Activated naive CD4-positive, alpha-beta T cell treated with anti-CD3 and anti-CD28 coated beads for 36 hours (primary cell): ENCODE results near the gene HOXC13. TPM values are rescaled to one million over a fixed set of nuclear protein-coding genes. Genes with fewer than 3 reads are reported as not detected.

Experiments used
- CTCF ChIA-PET: fragments of 350-600 bp; sonication (Branson Sonifier 250); formaldehyde crosslinking; loops from one replicate; lab custom pipeline; 2021; ENCODE audit warnings: antibody characterized with exemption; lab: Charles Lee
- DNase-seq: peaks from one replicate; pipeline ENCODE4 v3.0.0-alpha.2; 2020
- H3K27ac Mint-ChIP-seq: one replicate; pipeline ENCODE4 v1.8.0; 2021; ENCODE audit warnings: mild to moderate bottlenecking, mixed read lengths
- H3K27me3 Mint-ChIP-seq: one replicate; pipeline ENCODE4 v1.8.0; 2021; ENCODE audit warnings: low read depth, mixed read lengths
- H3K36me3 Mint-ChIP-seq: one replicate; pipeline ENCODE4 v1.8.0; 2021; ENCODE audit warnings: low read depth, mixed read lengths
- H3K4me1 Mint-ChIP-seq: one replicate; pipeline ENCODE4 v1.8.0; 2021; ENCODE audit warnings: low read depth, mixed read lengths
- H3K4me3 Mint-ChIP-seq: one replicate; pipeline ENCODE4 v1.8.0; 2021; ENCODE audit warnings: mild to moderate bottlenecking, moderate library complexity, mixed read lengths
- H3K9me3 Mint-ChIP-seq: one replicate; pipeline ENCODE4 v1.8.0; 2021; ENCODE audit warnings: mixed read lengths
- intact Hi-C: fragments of 100-400 bp; cut with micrococcal nuclease; formaldehyde crosslinking; loops from one replicate; pipeline ENCODE4 v1.15.1; 2023
- total RNA-seq, 2 experiments: library from RNA; stranded (reverse); gene quantifications; one replicate each; pipeline ENCODE4 v1.2.3, GENCODE V29; 2021

HOXC13 gene
- total RNA-seq, 2 experiments from 2014 or later: not detected

DNA sequence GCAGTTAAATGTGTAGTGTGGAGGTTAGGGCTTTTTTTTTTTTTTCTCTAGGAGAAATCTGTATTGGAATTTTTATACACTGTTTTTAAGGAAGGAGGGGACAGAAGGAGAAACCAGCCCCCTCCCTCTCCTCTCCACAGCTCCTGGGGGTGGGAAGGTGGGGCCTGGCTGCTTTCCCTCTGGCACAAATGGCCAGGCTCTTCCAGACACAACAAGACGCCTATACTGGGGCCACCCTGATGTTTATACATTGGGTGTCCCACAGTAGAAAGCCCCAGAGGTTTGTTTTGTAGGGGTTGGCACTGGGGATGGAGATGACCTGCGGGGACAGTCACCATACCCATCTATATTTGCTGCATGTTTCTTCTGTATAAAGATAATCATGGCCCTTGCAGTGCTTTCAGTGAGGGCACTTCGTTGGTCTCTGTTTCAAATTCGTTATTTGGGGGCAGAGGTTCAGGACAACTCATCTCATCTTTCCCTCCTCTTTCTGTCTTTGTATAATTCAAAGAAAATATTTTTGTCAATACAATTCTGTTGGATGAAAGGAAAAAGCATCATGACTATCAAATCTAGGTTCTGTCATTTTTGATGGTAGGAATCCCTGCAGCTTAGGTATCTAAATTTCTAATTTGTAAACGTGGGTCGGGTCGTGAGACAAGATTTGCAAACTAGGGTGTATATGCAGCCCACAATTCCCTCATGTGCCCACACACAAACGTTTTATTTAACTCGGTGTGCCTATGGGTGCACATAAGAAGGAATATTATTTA lies 38.4 kb downstream of the HOXC13 start:
- Mint-ChIP-seq H3K36me3 (peaks cover 6% of the 10 kb centered on the region), H3K27me3 (peaks cover 83% of the 10 kb centered on the region), H3K27ac (no peak overlapping the region), H3K4me3 (no peak overlapping the region), H3K4me1 (peaks cover 20% of the 10 kb centered on the region), H3K9me3 (peaks cover 2% of the 10 kb centered on the region)
- DNase-seq: no peak
- CTCF ChIA-PET: interaction anchor here (0.7 kb wide), 1 partner anchor 23 kb away, joined by 4 read pairs; no protein-coding TSS in a partner anchor
- intact Hi-C loops: no loop called here

DNA sequence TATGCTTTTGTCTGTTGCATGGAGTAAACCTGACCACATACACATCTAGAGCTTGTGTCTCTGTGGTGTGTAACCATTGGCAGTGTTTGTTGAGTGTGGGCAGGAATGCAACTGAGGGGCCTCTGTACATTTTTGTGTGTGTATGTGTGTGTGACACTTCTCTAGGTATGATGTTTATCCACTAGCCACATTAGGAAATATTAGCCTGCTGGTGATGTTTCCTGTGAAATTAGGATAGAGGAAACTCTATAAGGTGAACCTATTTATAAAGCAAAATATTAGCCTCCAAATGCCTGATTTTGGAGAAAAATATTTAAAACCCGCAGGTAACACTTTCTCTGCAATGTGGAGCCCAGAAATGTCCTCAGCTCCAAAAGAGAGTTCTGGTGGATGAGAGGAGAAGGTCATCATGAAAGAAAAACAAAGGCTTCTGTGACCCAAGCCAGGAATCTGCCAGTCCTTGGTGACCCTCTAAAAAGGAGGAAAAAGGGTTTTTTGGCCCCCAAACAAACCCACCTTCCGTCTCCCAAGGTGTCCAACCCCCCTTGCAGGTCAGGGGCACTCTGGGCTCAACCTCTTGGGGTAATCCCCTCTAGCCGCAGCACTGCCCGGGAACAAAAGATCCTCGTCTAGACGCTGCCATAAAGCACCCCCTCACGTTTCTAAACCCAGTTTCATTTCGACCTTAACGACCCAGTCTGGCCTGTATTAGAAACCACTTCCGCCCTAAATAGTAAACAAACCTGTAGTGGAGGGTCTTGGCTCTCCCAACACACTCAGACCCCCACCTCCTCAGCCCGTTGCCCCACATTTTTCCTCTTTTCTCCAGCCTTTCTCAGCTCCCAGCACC lies 39.2 kb downstream of the HOXC13 start:
- no peak for DNase-seq
- Mint-ChIP-seq H3K27ac (no peak overlapping the region), H3K36me3 (peaks cover 6% of the 10 kb centered on the region), H3K9me3 (peaks cover 2% of the 10 kb centered on the region), H3K27me3 (peaks cover 83% of the 10 kb centered on the region), H3K4me3 (no peak overlapping the region), H3K4me1 (peaks cover 20% of the 10 kb centered on the region)
- CTCF ChIA-PET: interaction anchor here (0.7 kb wide), 1 partner anchor 24 kb away, joined by 4 read pairs; no protein-coding TSS in a partner anchor
- intact Hi-C loops: no loop called here

DNA sequence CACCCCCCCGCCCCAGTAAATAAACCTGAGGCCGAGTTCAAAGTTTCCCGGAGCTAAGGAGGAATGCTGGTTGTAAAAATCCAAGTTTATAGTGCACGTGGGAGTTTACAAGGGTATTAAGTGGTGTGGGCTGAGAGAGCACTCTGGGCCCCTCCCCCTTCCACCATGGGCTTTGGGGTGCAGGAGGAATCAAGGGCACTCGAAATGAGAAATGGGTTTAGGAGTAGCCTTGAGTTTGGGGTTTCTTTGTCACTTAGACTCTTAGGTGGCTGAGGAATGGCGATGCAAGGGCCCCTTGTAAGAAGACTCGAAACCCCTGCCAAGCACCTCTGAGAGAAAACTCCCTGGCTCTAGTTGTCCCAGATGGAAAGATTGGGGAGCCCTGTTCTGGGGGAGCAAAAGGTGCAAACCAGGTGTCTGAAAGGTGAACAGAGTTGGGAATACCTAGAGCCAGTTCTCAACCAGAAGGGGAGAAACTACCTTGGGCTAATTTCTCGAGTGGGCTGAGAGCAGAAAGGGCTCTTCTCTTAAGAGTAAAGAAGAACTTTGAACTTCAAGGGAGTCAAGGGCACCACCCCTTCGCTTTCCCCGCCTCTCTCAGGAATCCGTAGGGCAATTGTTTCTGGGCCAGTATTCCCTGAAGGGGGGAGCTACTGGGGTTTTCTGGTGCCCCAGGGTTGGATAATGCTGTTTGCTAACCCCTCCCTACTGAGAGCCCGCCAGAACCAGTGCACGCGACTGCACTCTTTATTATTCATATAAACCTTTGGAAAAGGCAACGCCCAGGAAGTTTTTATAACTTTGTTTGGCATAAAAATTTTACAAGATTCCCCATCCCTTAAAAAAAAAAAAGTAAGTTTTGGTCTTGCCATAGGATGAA lies 40.1 kb downstream of the HOXC13 start:
- H3K36me3 Mint-ChIP-seq: peaks cover 1% of the 10 kb centered on the region
- no peaks in the 10 kb centered on the region for H3K9me3 Mint-ChIP-seq
- DNase-seq: no peak
- no peak overlapping the region for H3K27ac Mint-ChIP-seq
- H3K27me3 Mint-ChIP-seq: peaks cover 85% of the 10 kb centered on the region
- no peak overlapping the region for H3K4me3 Mint-ChIP-seq
- CTCF ChIA-PET: no interaction called here
- intact Hi-C loops: no loop called here
- peaks cover 14% of the 10 kb centered on the region for H3K4me1 Mint-ChIP-seq

DNA sequence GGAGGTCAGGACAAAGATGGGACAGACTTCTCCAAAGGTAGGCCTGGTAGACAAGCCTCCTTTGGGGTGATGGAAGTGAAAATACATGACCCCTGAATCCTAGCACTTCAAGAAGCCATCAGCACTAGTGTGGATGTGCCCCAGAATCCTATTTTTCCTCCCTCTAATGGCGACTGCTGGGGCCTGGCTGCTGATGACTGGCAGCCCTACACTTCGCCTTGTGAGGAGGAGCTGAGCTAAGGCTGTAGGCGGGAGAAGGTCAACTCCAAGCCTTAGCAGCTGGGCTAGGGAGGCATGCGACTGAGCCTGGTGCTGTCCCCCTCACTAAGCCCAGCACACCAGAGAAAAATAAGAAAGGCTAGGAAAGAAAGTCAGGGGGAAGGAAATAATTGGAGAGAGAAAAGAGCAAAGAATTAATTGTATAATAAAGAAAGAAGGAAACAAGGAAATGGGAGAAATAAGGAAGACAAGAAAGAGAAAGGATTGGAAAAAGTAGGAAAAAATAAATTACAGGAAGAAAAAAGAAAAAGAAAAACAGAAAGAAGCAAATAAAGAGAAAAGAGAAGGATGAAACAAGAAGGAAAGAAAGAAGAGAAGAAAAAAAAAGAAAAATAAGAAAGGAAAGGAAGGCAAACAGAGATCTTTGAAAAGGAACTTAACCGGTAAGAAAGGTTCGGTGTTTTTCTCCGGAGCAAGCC lies 41.6 kb downstream of the HOXC13 start:
- peaks cover 11% of the 10 kb centered on the region for H3K4me1 Mint-ChIP-seq
- CTCF ChIA-PET: no interaction called here
- H3K36me3 Mint-ChIP-seq: peaks cover 1% of the 10 kb centered on the region
- DNase-seq: no peak
- H3K4me3 Mint-ChIP-seq: no peak overlapping the region
- H3K9me3 Mint-ChIP-seq: no peaks in the 10 kb centered on the region
- intact Hi-C loops: no loop called here
- H3K27me3 Mint-ChIP-seq: peaks cover 89% of the 10 kb centered on the region
- no peak overlapping the region for H3K27ac Mint-ChIP-seq

DNA sequence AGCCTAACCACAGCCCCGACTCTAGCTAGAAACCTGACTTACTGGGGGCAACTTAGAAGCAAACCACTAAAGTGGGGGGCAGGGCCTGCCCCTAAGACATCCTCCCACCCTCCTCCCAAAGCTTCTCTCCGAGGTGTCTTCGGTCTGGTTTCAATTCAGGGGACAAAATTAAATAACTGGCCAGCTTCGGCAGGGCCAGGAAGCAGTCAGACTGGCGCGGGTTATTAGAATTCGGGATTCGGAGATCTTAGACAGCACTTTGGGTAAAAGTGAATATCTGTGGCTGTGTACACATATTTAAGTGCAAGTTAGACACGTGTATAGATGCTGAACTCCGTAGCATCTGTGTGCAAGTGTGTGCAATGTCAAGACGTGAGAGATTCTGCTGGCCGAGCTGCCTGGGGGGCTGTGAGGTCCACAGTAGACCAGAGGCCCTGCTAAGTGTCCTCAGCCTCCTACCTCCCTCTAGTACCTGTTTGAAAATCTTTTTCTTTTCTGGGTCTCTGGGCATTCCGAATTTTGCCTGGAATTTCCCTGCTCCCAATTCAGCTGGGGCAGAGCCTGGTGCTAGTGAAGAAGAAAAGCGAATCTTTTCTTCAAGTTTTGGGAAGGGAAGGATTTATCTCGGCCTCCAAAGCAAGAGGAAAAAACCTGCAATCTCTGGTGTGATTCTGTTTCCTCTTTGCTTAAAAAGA lies 42.3 kb downstream of the HOXC13 start:
- peaks cover 10% of the 10 kb centered on the region for H3K4me1 Mint-ChIP-seq
- H3K27ac Mint-ChIP-seq: no peak overlapping the region
- H3K27me3 Mint-ChIP-seq: peaks cover 88% of the 10 kb centered on the region
- no peaks in the 10 kb centered on the region for H3K9me3 Mint-ChIP-seq
- intact Hi-C loops: no loop called here
- CTCF ChIA-PET: no interaction called here
- no peaks in the 10 kb centered on the region for H3K36me3 Mint-ChIP-seq
- H3K4me3 Mint-ChIP-seq: no peak overlapping the region
- DNase-seq: no peak

GRCh38 chr12:53981634-53982565 lies 43.3 kb downstream of the HOXC13 start:
- Mint-ChIP-seq H3K4me3 (no peak overlapping the region), H3K4me1 (peaks cover 13% of the 10 kb centered on the region), H3K27me3 (peaks cover 90% of the 10 kb centered on the region), H3K27ac (no peak overlapping the region), H3K36me3 (no peaks in the 10 kb centered on the region), H3K9me3 (no peaks in the 10 kb centered on the region)
- CTCF ChIA-PET: no interaction called here
- no peak for DNase-seq
- intact Hi-C loops: no loop called here

DNA sequence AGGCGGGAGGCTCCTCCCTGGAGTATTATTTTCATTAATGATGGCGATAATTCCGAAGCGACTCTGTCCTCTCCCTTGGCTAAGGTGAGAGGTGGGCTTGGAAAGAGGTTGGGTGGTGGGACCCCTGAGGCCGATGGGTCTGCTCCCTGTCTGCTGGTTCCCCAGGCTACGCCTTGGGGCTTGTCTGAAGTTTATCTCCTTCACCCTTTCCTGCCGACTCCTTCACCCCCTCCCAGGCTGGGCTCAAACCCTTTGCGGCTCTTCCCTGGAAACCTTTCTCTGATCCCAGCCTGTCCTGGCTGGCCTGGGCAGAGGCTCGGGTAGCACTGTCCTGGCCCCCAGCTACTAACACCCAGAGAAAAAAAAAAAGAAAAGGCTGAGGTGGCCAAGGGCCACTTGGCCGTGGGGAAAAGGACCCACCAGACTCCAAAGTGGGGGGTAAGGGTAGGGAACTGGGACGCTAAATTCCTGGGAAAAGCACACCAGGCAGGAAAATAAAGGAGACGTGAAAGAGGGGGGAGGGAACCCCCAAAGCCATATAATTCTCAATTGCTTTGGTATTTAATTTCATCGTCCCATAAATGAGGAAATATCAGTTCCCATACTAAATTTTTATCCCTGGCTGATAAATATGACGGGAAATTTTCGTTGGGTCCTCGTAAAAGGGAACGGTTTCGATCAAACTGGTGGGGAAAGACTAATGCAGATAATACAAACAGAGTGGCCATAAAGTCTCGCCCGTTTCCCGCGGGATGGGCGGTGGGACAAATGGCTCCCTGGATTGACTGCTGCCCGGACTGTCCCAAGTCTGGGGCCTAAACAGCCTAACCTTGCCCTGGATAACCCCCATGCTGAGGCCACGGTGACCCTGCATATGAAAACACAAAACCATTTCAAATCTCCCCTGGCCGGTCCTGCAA lies 44.3 kb downstream of the HOXC13 start:
- Mint-ChIP-seq H3K36me3 (no peaks in the 10 kb centered on the region), H3K27ac (no peak overlapping the region), H3K4me3 (no peak overlapping the region), H3K4me1 (peaks cover 13% of the 10 kb centered on the region), H3K9me3 (no peaks in the 10 kb centered on the region), H3K27me3 (peaks cover 90% of the 10 kb centered on the region)
- DNase-seq: no peak
- CTCF ChIA-PET: no interaction called here
- intact Hi-C loops: no loop called here

GRCh38 chr12:53983568-53983949 lies 44.9 kb downstream of the HOXC13 start:
- intact Hi-C loops: no loop called here
- CTCF ChIA-PET: interaction anchor here (1.9 kb wide), 1 partner anchor 48 kb away, joined by 8 read pairs; no protein-coding TSS in a partner anchor
- H3K9me3 Mint-ChIP-seq: no peaks in the 10 kb centered on the region
- peaks cover 14% of the 10 kb centered on the region for H3K4me1 Mint-ChIP-seq
- H3K4me3 Mint-ChIP-seq: no peak overlapping the region
- H3K27ac Mint-ChIP-seq: no peak overlapping the region
- DNase-seq: no peak
- no peaks in the 10 kb centered on the region for H3K36me3 Mint-ChIP-seq
- peaks cover 91% of the 10 kb centered on the region for H3K27me3 Mint-ChIP-seq

- Mint-ChIP-seq H3K4me1 (peaks cover 17% of the 10 kb centered on the region), H3K27me3 (peaks cover 91% of the 10 kb centered on the region), H3K4me3 (no peak overlapping the region), H3K36me3 (no peaks in the 10 kb centered on the region), H3K27ac (no peak overlapping the region), H3K9me3 (no peaks in the 10 kb centered on the region)
- CTCF ChIA-PET: interaction anchor here (1.0 to 4.9 kb wide), 6 partner anchors 14 to 238 kb away, joined by 3 to 38 read pairs (median 4); partner anchors contain the start of gene HOXC8
- DNase-seq: no peak
- intact Hi-C loops: loop anchor here (1.0 to 2.0 kb wide), 3 partner anchors 48 to 225 kb away; no protein-coding TSS in a partner anchor
These were observed 45.4 kb downstream of the HOXC13 start for GRCh38 chr12:53983950-53984572.
